DND-41 (cell line): Measurements from ENCODE around the gene SMAP2.

Experiments used
- CTCF ChIP-seq: IDR thresholded peaks from 2 replicates; pipeline ENCODE4 v1.5.1; 2012; ENCODE audit warnings: borderline replicate concordance, low read length, moderate library complexity, mild to moderate bottlenecking; ENCODE audit not compliant: poor library complexity, severe bottlenecking; ENCODE audit errors: extremely low read depth
- EZH2 ChIP-seq: IDR thresholded peaks from 3 replicates; pipeline ENCODE4 v1.6.1; 2012; ENCODE audit warnings: borderline replicate concordance, low read depth, mild to moderate bottlenecking, moderate library complexity, low read length, inconsistent platforms; ENCODE audit not compliant: severe bottlenecking

DNA sequence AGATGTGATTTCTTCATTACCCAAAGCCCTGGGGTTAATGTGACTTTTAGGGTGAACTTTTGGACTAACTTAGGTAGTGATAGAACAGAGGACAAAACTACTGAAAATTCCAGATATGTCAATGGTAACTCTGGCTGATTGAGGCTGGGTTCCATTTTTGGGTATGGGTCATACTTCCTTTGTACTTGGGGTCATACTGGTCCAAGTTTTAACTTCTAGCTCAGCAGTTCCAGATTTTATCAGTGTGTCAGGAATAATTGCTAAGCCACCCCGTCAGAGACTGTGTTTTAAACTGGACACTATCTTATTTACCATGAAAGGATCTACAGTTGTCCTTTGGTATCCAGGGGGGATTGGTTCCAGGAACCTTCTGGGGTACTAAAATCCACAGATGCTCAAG lies 4.0 kb downstream of the SMAP2 start:
- no peak for TF ChIP-seq EZH2
- TF ChIP-seq CTCF: no peak
